Activated effector memory CD4-positive, alpha-beta T cell treated with Interleukin-2 at 50 U/mL for 16 hours (primary cell): ENCODE measurements around the gene TTC28.

ENCODE experiments used
- DNase-seq: peaks from one replicate; pipeline ENCODE4 v3.0.0-alpha.2; 2020

TTC28 gene

GRCh38 chr22:27935897-27936296 is 743.7 kb downstream of the TTC28 start:
- no peak for DNase-seq

- no peak for DNase-seq
Observed at GRCh38 chr22:27934069-27934468, 745.6 kb downstream of the TTC28 start.

- DNase-seq = no peak
Observed at GRCh38 chr22:27933186-27933983, 746.3 kb downstream of the TTC28 start.

- DNase-seq = no peak
Observed at GRCh38 chr22:27930331-27931060, 749.1 kb downstream of the TTC28 start.
